ENCODE data around the gene ASGR2.

- TF ChIP-seq POLR2A (IDR thresholded peaks at IDR 0.05) (no peak), CTCF (IDR thresholded peaks at IDR 0.05) (no peak)
These were observed 2.7 kb downstream of the ASGR2 start for GRCh38 chr17:7111784-7112509.

All from Peyer's patch (tissue), 4 donors.